Stomach (tissue), 19 donors: ENCODE results near the gene TIMM21. TPM values are rescaled to one million over a fixed set of nuclear protein-coding genes. Genes with fewer than 3 reads are reported as not detected.

Experiments used
- DNase-seq, 2 donors: peaks; one replicate each; pipeline versions ENCODE4 v3.0.0 to v3.0.0-alpha.2; 2013 to 2019
- H3K27ac ChIP-seq, 5 donors: fragments of 200-600 bp in 4 of 5; sonication (generic) in 4 of 5; one replicate each; pipeline ENCODE4 v1.5.1; 2013 to 2019; ENCODE audit warnings: mild to moderate bottlenecking in 1 of 5, moderate library complexity in 1 of 5
- H3K27me3 ChIP-seq, 3 donors: fragments of 200-600 bp; sonication (generic); one replicate each; pipeline ENCODE4 v1.5.1; 2017 to 2019; ENCODE audit warnings: mixed run types in 1 of 3
- H3K36me3 ChIP-seq, 4 donors: fragments of 200-600 bp; sonication (generic); 1 replicate in 3 of 4; 2 replicates in 1 of 4; pipeline ENCODE4 v1.5.1; 2016 to 2019
- H3K4me1 ChIP-seq, 4 donors: fragments of 200-600 bp; sonication (generic); one replicate each; pipeline ENCODE4 v1.5.1; 2016 to 2019
- H3K4me3 ChIP-seq, 4 donors: fragments of 200-600 bp; sonication (generic) in 3 of 4; one replicate each; pipeline ENCODE4 v1.5.1; 2016 to 2019; ENCODE audit warnings: mild to moderate bottlenecking in 1 of 4
- H3K9me3 ChIP-seq, 4 donors: fragments of 200-600 bp; sonication (generic); one replicate each; pipeline ENCODE4 v1.5.1; 2016 to 2019
- CTCF ChIP-seq, 7 experiments: fragments of 450-650 bp in 4 of 7; fragments of 200-600 bp in 3 of 7; sonication (generic) in 3 of 7; IDR thresholded peaks; one replicate each; pipeline ENCODE4 v1.5.1; 2016 to 2019; ENCODE audit warnings: antibody characterized with exemption in 7 of 7, control low read depth in 2 of 7, mild to moderate bottlenecking in 1 of 7
- EP300 ChIP-seq: sonication (generic); formaldehyde crosslinking; IDR thresholded peaks from one replicate; pipeline ENCODE4 v1.6.1; 2017; ENCODE audit warnings: antibody characterized with exemption
- POLR2A ChIP-seq, 4 donors: fragments of 450-650 bp; IDR thresholded peaks; one replicate each; pipeline ENCODE4 v1.6.1; 2016; ENCODE audit warnings: antibody characterized with exemption in 4 of 4, control low read depth in 2 of 4, mild to moderate bottlenecking in 1 of 4, moderate library complexity in 1 of 4
- POLR2AphosphoS5 ChIP-seq, 3 donors: sonication (generic); formaldehyde crosslinking; IDR thresholded peaks; one replicate each; pipeline ENCODE4 v1.6.1; 2016; ENCODE audit warnings: antibody characterized with exemption in 3 of 3
- WGBS, 5 donors: extraction: QIAGEN DNeasy Blood & Tissue Kit in 3 of 5; methylation state at CpG; one replicate each; pipeline versions ENCODE4 v1.1.5 to v1.1.7; 2013 to 2018; 5-methylcytosine and 5-hydroxymethylcytosine counted together
- intact Hi-C: fragments of 100-400 bp; cut with DNase I; formaldehyde crosslinking; loops from one replicate; pipeline ENCODE4 v1.15.1; 2023; ENCODE audit warnings: low total_unique reads
- long read RNA-seq, 10 donors: transcript quantifications; one replicate each; lab custom pipeline, GENCODE V29; 2026
- polyA plus RNA-seq, 3 donors: library from polyadenylated mRNA; stranded (reverse); fragments of 200-250 nt; gene quantifications; one replicate each; pipeline ENCODE4 v1.2.3, GENCODE V29; 2013
- total RNA-seq, 5 donors: library from RNA; depleted of rRNA; stranded (reverse); fragments of >200 nt; gene quantifications; one replicate each; pipeline versions ENCODE4 v1.1.0 to v1.2.3, GENCODE V29; 2014 to 2016
- donor health status: healthy with polysubstance abuse.
- donor health status: Bipolar disorder and iron deficiency.
- donor health status: healthy.

The TIMM21 gene
- 10 to 100 TPM in 3 of 5 donors, 1 to 10 TPM in 1, not detected in 1; 5.8 to 99.1 (median 21.2) TPM for total RNA-seq
- 10 to 100 TPM; 11.9 to 24.7 (median 13.8) TPM for polyA plus RNA-seq
- long read RNA-seq, donor 1, partial matches to known transcripts = 0 of 4 reads
- long read RNA-seq, donor 1, other reads (novel, unspliced or antisense) = 0 of 4 reads
- long read RNA-seq, donor 2, transcript TIMM21-201 (6 exons, 3,095 nt) = major isoform, 10 of 11 reads
- long read RNA-seq, donor 2, partial matches to known transcripts = 0 of 11 reads
- long read RNA-seq, donor 2, other reads (novel, unspliced or antisense) = 0 of 11 reads
- long read RNA-seq, donor 3, partial matches to known transcripts = 0 of 5 reads
- long read RNA-seq, donor 3, other reads (novel, unspliced or antisense) = 0 of 5 reads
- long read RNA-seq, donor 4, partial matches to known transcripts = 0 of 2 reads
- long read RNA-seq, donor 4, other reads (novel, unspliced or antisense) = 0 of 2 reads
- long read RNA-seq, donor 5, partial matches to known transcripts = 0 of 6 reads
- long read RNA-seq, donor 5, other reads (novel, unspliced or antisense) = 0 of 6 reads
- long read RNA-seq, donor 6, transcript TIMM21-201 (6 exons, 3,095 nt) = major isoform, 16 of 24 reads
- long read RNA-seq, donor 6, partial matches to known transcripts = 0 of 24 reads
- long read RNA-seq, donor 6, other reads (novel, unspliced or antisense) = 0 of 24 reads
- long read RNA-seq, donor 7, partial matches to known transcripts = 0 of 6 reads
- long read RNA-seq, donor 7, other reads (novel, unspliced or antisense) = 0 of 6 reads
- long read RNA-seq, donor 8, transcript TIMM21-201 (6 exons, 3,095 nt) = major isoform, 9 of 19 reads
- long read RNA-seq, donor 8, partial matches to known transcripts = 6 of 19 reads
- long read RNA-seq, donor 8, other reads (novel, unspliced or antisense) = 0 of 19 reads
- long read RNA-seq, donor 9, transcript TIMM21-201 (6 exons, 3,095 nt) = major isoform, 6 of 23 reads
- long read RNA-seq, donor 9, partial matches to known transcripts = 15 of 23 reads
- long read RNA-seq, donor 9, other reads (novel, unspliced or antisense) = 0 of 23 reads
- long read RNA-seq, donor 10, partial matches to known transcripts = 0 of 2 reads
- long read RNA-seq, donor 10, other reads (novel, unspliced or antisense) = 0 of 2 reads

GRCh38 chr18:74147779-74148542 lies at the start of gene TIMM21, which contains the start of gene FBXO15:
Gene TIMM21, plus strand, starts transcription at chr18:74148523. Its CDS starts 286 bp downstream, at chr18:74148809.
Gene FBXO15, minus strand, starts transcription at chr18:74147834. Its CDS starts 49 bp downstream, at chr18:74147785.
- peak; percentile 96 to 99 for DNase-seq
- no peaks in the 10 kb centered on the region for H3K9me3 ChIP-seq
- H3K36me3 ChIP-seq = peaks cover 0 to 13% (median 9%) of the 10 kb centered on the region in 4 donors
- peaks cover 14 to 47% (median 38%) of the 10 kb centered on the region in 4 donors for H3K4me1 ChIP-seq
- WGBS, 5 donors = 0 to 1% (median 0%) methylated on average over 41 to 58 of the region's 58 CpGs
- H3K4me3 ChIP-seq = peak within 1 kb of the TSS; percentile 74 to 86 (median 80)
- peak within 1 kb of the TSS; percentile 72 to 97 (median 93) for H3K27ac ChIP-seq
- intact Hi-C loops = no loop called here
- no peaks in the 10 kb centered on the region for H3K27me3 ChIP-seq
- no peak for TF ChIP-seq POLR2A (IDR thresholded peaks at IDR 0.05)
- peak; percentile 78 to 87 (median 84) for TF ChIP-seq POLR2AphosphoS5 (IDR thresholded peaks at IDR 0.05)

GRCh38 chr18:74108460-74108859 lies 39.9 kb upstream of the TIMM21 start:
- WGBS, 5 donors = 76 to 91% (median 86%) methylated on average over 2 of the region's 2 CpGs
- Histone ChIP-seq H3K4me3 (no peak overlapping the region), H3K27ac (no peak overlapping the region), H3K36me3 (no peaks in the 10 kb centered on the region), H3K4me1 (no peaks in the 10 kb centered on the region), H3K9me3 (peaks cover 0 to 20% (median 10%) of the 10 kb centered on the region in 4 donors), H3K27me3 (no peaks in the 10 kb centered on the region)
- DNase-seq = no peak
- intact Hi-C loops = no loop called here
- TF ChIP-seq CTCF (IDR thresholded peaks at IDR 0.05) = no peak
- TF ChIP-seq POLR2A (IDR thresholded peaks at IDR 0.05) = no peak
- no peak for TF ChIP-seq POLR2AphosphoS5 (IDR thresholded peaks at IDR 0.05)
- TF ChIP-seq EP300 = no peak

- no peaks in the 10 kb centered on the region for H3K4me1 ChIP-seq
- intact Hi-C loops = no loop called here
- no peak for DNase-seq
- peaks cover 0 to 20% (median 7%) of the 10 kb centered on the region in 4 donors for H3K9me3 ChIP-seq
- no peak overlapping the region for H3K4me3 ChIP-seq
- TF ChIP-seq POLR2AphosphoS5 (IDR thresholded peaks at IDR 0.05) (no peak), POLR2A (IDR thresholded peaks at IDR 0.05) (no peak), CTCF (IDR thresholded peaks at IDR 0.05) (no peak), EP300 (no peak)
- no peaks in the 10 kb centered on the region for H3K27me3 ChIP-seq
- no peak overlapping the region for H3K27ac ChIP-seq
- H3K36me3 ChIP-seq = no peaks in the 10 kb centered on the region
- WGBS, 5 donors = 93 to 100% (median 96%) methylated on average over 1 of the region's 1 CpG
Observed at GRCh38 chr18:74110149-74110548, 38.2 kb upstream of the TIMM21 start.

GRCh38 chr18:74110976-74111375 lies 37.3 kb upstream of the TIMM21 start:
- intact Hi-C loops = no loop called here
- Histone ChIP-seq H3K9me3 (peaks cover 0 to 20% (median 7%) of the 10 kb centered on the region in 4 donors), H3K4me1 (no peaks in the 10 kb centered on the region), H3K36me3 (no peaks in the 10 kb centered on the region), H3K27me3 (no peaks in the 10 kb centered on the region), H3K4me3 (no peak overlapping the region), H3K27ac (no peak overlapping the region)
- DNase-seq = no peak
- TF ChIP-seq POLR2A (IDR thresholded peaks at IDR 0.05) = no peak
- WGBS, 5 donors = 72 to 82% (median 76%) methylated on average over 4 of the region's 4 CpGs
